Neural cell (in vitro differentiated cells): ENCODE results near the gene RAD51B. TPM values are rescaled to one million over a fixed set of nuclear protein-coding genes. Genes with fewer than 3 reads are reported as not detected.

Experiments used
- H2AFZ ChIP-seq: fragments of 200-600, 300-800 bp; sonication (generic), shearing (Covaris generic); 2 replicates; pipeline ENCODE4 v1.6.0; 2014; ENCODE audit warnings: low read depth, mild to moderate bottlenecking, antibody characterized with exemption, low read length, moderate library complexity
- H3F3A ChIP-seq: fragments of 200-600 bp; shearing (Covaris generic); 2 replicates; pipeline ENCODE4 v1.6.1; 2016; ENCODE audit warnings: mild to moderate bottlenecking, moderate library complexity, mixed read lengths, antibody characterized with exemption, low read length; ENCODE audit not compliant: insufficient read depth, poor library complexity, severe bottlenecking
- H3K27ac ChIP-seq: fragments of 200-600, 300-800 bp; sonication (generic), shearing (Covaris generic); 2 replicates; pipeline ENCODE4 v1.5.1; 2014; ENCODE audit warnings: mild to moderate bottlenecking, low read length, moderate library complexity
- H3K27me3 ChIP-seq: fragments of 300-800, 200-600 bp; sonication (generic), shearing (Covaris generic); 2 replicates; pipeline ENCODE4 v1.6.0; 2014; ENCODE audit warnings: mild to moderate bottlenecking, low read depth, low read length, moderate library complexity; ENCODE audit not compliant: insufficient read depth
- H3K36me3 ChIP-seq: fragments of 300-800, 200-600 bp; sonication (generic), shearing (Covaris generic); 2 replicates; pipeline ENCODE4 v1.5.1; 2014; ENCODE audit warnings: mild to moderate bottlenecking, antibody characterized with exemption, low read length, moderate library complexity; ENCODE audit not compliant: insufficient read depth
- H3K4me2 ChIP-seq: fragments of 300-800, 200-600 bp; sonication (generic), shearing (Covaris generic); 2 replicates; pipeline ENCODE4 v1.6.0; 2014; ENCODE audit warnings: mild to moderate bottlenecking, low read length
- H3K4me3 ChIP-seq: fragments of 300-800, 200-600 bp; sonication (generic), shearing (Covaris generic); 2 replicates; pipeline ENCODE4 v1.5.1; 2014; ENCODE audit warnings: mild to moderate bottlenecking, low read length, moderate library complexity
- H3K79me2 ChIP-seq: fragments of 200-600 bp; shearing (Covaris generic); replicated peaks from 2 replicates; pipeline ENCODE4 v1.6.0; 2014; ENCODE audit warnings: mild to moderate bottlenecking, low read length, moderate library complexity; ENCODE audit not compliant: insufficient read depth
- H3K9ac ChIP-seq: fragments of 300-800, 200-600 bp; sonication (generic), shearing (Covaris generic); 2 replicates; pipeline ENCODE4 v1.6.1; 2016; ENCODE audit warnings: mild to moderate bottlenecking, low read length, mixed read lengths
- H3K9me2 ChIP-seq: fragments of 200-600 bp; shearing (Covaris generic); 2 replicates; pipeline ENCODE4 v1.6.1; 2016; ENCODE audit warnings: mild to moderate bottlenecking, low read length, mixed read lengths; ENCODE audit not compliant: insufficient read depth
- H3K9me3 ChIP-seq: fragments of 200-600, 300-800 bp; sonication (generic), shearing (Covaris generic); 2 replicates; pipeline ENCODE4 v1.6.1; 2016; ENCODE audit warnings: mild to moderate bottlenecking, mixed run types, low read length, moderate library complexity, mixed read lengths
- H4K20me1 ChIP-seq: fragments of 200-600 bp; shearing (Covaris generic); 2 replicates; pipeline ENCODE4 v1.6.1; 2016; ENCODE audit warnings: mild to moderate bottlenecking, mixed run types; ENCODE audit not compliant: insufficient read depth
- EP300 ChIP-seq: fragments of 450-650 bp; conservative IDR thresholded peaks from 2 replicates; pipeline ENCODE4 v1.6.1; 2014; ENCODE audit warnings: antibody characterized with exemption, mild to moderate bottlenecking, moderate library complexity; ENCODE audit not compliant: poor library complexity, severe bottlenecking
- EZH2 ChIP-seq: fragments of 200-600, 300-800 bp; shearing (Covaris generic), sonication (generic); IDR thresholded peaks from 2 replicates; pipeline ENCODE4 v1.6.1; 2014; ENCODE audit warnings: antibody characterized with exemption, low read length, borderline replicate concordance, mild to moderate bottlenecking; ENCODE audit not compliant: insufficient read depth, poor library complexity, severe bottlenecking
- MXI1 ChIP-seq: fragments of 450-650 bp; conservative IDR thresholded peaks from 2 replicates; pipeline ENCODE4 v1.6.1; 2014; ENCODE audit warnings: antibody characterized with exemption, mild to moderate bottlenecking; ENCODE audit not compliant: poor library complexity, severe bottlenecking
- POLR2AphosphoS5 ChIP-seq: IDR thresholded peaks from 2 replicates; pipeline ENCODE4 v1.6.1; 2012
- RAD21 ChIP-seq: fragments of 450-650 bp; conservative IDR thresholded peaks from 2 replicates; pipeline ENCODE4 v1.6.1; 2014; ENCODE audit warnings: antibody characterized with exemption, mild to moderate bottlenecking, moderate library complexity
- SMC3 ChIP-seq: fragments of 450-650 bp; conservative IDR thresholded peaks from 2 replicates; pipeline ENCODE4 v1.6.1; 2014; ENCODE audit warnings: antibody characterized with exemption, mild to moderate bottlenecking, moderate library complexity; ENCODE audit not compliant: poor library complexity
- TAF1 ChIP-seq: IDR thresholded peaks from 2 replicates; pipeline ENCODE4 v1.6.1; 2012; ENCODE audit warnings: low read depth
- polyA plus RNA-seq: library from polyadenylated mRNA; depleted of rRNA; stranded (reverse); fragments of >200 nt; gene quantifications from 2 replicates; pipeline ENCODE4 v1.2.3, GENCODE V29; 2014
- TF ChIP-seq, protein P1 (sequence below): fragments of 450-650 bp; IDR thresholded peaks from 2 replicates; pipeline ENCODE4 v1.5.1; 2014; ENCODE audit warnings: antibody characterized with exemption, mild to moderate bottlenecking, moderate library complexity; ENCODE audit not compliant: poor library complexity, severe bottlenecking
- TF ChIP-seq, protein P2 (sequence below): IDR thresholded peaks from 2 replicates; pipeline ENCODE4 v1.6.1; 2012; ENCODE audit warnings: borderline replicate concordance

RAD51B gene
- polyA plus RNA-seq, 1 donor from 2014 or later: 3.1 TPM

DNA sequence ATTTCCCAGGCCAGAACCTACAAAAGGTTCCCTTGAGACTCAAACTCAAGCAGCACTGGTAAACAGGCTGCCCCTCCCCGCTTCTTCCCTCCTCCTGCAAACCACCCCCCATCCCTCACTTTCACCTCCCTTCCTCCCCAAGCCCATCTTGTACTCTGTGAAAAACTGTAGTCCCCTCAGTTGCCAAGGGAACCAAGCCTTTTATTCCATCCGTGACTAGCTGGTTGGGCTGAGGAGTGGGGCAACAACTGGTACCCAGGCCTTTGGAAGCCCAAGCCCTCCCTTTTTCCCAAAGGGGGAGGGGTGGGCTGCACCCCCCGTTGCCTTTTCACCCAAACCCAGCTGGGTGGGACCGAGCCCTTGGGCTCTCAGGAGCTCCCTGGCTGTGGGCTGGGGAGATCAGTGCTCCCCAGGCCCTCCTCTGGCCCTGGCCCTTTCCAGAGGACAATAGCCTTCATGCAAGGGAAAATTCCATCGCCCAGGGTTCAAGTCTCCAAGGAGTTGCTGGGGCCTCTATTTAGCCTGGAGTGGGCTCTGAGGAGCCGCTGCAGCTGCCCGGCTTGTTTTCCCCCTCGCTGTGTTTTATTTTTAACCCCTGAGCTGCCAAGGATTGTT lies 911.3 kb downstream of the RAD51B start:
- Histone ChIP-seq H3K79me2 (no peaks in the 10 kb centered on the region), H2AFZ (no peak overlapping the region), H3K9me2 (no peaks in the 10 kb centered on the region), H3K36me3 (no peaks in the 10 kb centered on the region), H3K27me3 (no peaks in the 10 kb centered on the region), H3K9ac (no peak overlapping the region), H3K9me3 (no peaks in the 10 kb centered on the region), H3K4me3 (no peak overlapping the region), H3F3A (no peaks in the 10 kb centered on the region), H3K27ac (no peak overlapping the region), H3K4me2 (no peak overlapping the region), H4K20me1 (no peaks in the 10 kb centered on the region)
- no peak for TF ChIP-seq EZH2
- TF ChIP-seq EP300: no peak

DNA sequence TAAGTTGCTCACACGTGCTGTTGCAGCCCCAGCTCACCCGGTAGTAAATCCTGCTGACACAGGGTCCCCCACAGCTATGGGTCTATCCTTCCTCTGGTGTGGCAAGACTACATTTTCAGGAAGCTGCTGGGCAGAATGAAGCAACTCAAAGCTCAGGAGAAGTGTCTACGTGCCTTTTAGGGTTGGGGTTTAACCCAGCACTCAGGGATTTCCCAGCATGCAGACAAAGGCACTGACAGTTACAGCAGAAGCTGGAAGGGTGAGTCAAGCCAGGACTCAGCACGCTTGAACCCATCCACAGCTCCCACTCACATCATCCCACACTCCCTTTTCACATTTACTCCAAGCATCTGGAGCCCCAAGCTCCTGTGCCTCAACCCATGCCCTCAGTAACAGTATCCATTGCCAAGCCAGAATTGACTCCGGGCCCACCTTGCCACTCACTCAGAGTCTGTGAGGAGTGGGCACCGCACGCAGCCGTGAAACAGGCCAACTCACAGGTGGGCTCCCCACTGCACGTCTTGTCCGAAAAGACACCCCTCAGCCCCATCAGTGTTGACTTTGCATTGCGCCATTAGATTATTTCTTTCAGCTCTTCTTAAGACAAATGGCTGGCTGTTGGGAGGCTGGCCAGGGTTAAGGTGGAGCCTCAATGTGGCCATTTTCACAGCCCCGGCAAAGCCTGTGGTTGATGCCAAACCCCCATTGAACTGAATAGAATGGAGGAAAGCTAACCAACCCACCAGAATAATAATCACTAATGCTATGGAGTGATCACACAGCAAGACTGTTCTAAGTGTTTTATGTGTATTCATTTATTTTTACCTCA lies 913.7 kb downstream of the RAD51B start:
- H3F3A ChIP-seq: no peaks in the 10 kb centered on the region
- H3K79me2 ChIP-seq: no peaks in the 10 kb centered on the region
- no peak overlapping the region for H3K27ac ChIP-seq
- no peak overlapping the region for H3K4me2 ChIP-seq
- TF ChIP-seq EZH2: no peak
- TF ChIP-seq SMC3: no peak
- TF ChIP-seq POLR2AphosphoS5: no peak
- TF ChIP-seq, protein P1, sequence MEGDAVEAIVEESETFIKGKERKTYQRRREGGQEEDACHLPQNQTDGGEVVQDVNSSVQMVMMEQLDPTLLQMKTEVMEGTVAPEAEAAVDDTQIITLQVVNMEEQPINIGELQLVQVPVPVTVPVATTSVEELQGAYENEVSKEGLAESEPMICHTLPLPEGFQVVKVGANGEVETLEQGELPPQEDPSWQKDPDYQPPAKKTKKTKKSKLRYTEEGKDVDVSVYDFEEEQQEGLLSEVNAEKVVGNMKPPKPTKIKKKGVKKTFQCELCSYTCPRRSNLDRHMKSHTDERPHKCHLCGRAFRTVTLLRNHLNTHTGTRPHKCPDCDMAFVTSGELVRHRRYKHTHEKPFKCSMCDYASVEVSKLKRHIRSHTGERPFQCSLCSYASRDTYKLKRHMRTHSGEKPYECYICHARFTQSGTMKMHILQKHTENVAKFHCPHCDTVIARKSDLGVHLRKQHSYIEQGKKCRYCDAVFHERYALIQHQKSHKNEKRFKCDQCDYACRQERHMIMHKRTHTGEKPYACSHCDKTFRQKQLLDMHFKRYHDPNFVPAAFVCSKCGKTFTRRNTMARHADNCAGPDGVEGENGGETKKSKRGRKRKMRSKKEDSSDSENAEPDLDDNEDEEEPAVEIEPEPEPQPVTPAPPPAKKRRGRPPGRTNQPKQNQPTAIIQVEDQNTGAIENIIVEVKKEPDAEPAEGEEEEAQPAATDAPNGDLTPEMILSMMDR: no peak
- no peak for TF ChIP-seq MXI1
- TF ChIP-seq, protein P2, sequence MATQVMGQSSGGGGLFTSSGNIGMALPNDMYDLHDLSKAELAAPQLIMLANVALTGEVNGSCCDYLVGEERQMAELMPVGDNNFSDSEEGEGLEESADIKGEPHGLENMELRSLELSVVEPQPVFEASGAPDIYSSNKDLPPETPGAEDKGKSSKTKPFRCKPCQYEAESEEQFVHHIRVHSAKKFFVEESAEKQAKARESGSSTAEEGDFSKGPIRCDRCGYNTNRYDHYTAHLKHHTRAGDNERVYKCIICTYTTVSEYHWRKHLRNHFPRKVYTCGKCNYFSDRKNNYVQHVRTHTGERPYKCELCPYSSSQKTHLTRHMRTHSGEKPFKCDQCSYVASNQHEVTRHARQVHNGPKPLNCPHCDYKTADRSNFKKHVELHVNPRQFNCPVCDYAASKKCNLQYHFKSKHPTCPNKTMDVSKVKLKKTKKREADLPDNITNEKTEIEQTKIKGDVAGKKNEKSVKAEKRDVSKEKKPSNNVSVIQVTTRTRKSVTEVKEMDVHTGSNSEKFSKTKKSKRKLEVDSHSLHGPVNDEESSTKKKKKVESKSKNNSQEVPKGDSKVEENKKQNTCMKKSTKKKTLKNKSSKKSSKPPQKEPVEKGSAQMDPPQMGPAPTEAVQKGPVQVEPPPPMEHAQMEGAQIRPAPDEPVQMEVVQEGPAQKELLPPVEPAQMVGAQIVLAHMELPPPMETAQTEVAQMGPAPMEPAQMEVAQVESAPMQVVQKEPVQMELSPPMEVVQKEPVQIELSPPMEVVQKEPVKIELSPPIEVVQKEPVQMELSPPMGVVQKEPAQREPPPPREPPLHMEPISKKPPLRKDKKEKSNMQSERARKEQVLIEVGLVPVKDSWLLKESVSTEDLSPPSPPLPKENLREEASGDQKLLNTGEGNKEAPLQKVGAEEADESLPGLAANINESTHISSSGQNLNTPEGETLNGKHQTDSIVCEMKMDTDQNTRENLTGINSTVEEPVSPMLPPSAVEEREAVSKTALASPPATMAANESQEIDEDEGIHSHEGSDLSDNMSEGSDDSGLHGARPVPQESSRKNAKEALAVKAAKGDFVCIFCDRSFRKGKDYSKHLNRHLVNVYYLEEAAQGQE: no peak
- TF ChIP-seq TAF1: no peak
- no peak for TF ChIP-seq EP300
- TF ChIP-seq RAD21: no peak
- no peak overlapping the region for H3K4me3 ChIP-seq
- no peak overlapping the region for H3K9ac ChIP-seq
- no peaks in the 10 kb centered on the region for H3K36me3 ChIP-seq
- H2AFZ ChIP-seq: no peak overlapping the region
- H3K9me2 ChIP-seq: no peaks in the 10 kb centered on the region
- H3K27me3 ChIP-seq: no peaks in the 10 kb centered on the region
- no peaks in the 10 kb centered on the region for H4K20me1 ChIP-seq
- H3K9me3 ChIP-seq: no peaks in the 10 kb centered on the region
